OCI-LY7 (cell line): ENCODE results near the gene ADCY9. TPM values are rescaled to one million over a fixed set of nuclear protein-coding genes. Genes with fewer than 3 reads are reported as not detected.

Experiments used
- BruUV-seq: library from RNA; stranded (reverse); fragments of 400-500 nt; replicated peaks from 2 replicates; lab custom pipeline; 2021; lab: Mats Ljungman, UMichigan
- CTCF ChIA-PET: fragments of 300-600 bp; sonication (Branson Sonifier 250); formaldehyde crosslinking; loops from one replicate; lab custom pipeline; 2022; ENCODE audit warnings: antibody characterized with exemption; ENCODE audit not compliant: unreplicated experiment; lab: Charles Lee
- POLR2A ChIA-PET: fragments of 300-600 bp; sonication (Branson Sonifier 250); formaldehyde crosslinking; loops from one replicate; lab custom pipeline; 2022; ENCODE audit warnings: antibody characterized with exemption; lab: Charles Lee
- DNase-seq: peaks from one replicate; pipeline ENCODE4 v3.0.0-alpha.2; 2015; ENCODE audit warnings: low spot score
- H2AFZ ChIP-seq: fragments of 200-600 bp; sonication (generic), shearing (Covaris generic); 2 replicates; pipeline ENCODE4 v1.6.1; 2014; ENCODE audit warnings: mild to moderate bottlenecking, antibody characterized with exemption, low read length, moderate library complexity
- H3K27ac ChIP-seq: fragments of 200-600 bp; sonication (generic); 2 replicates; pipeline ENCODE4 v1.5.1; 2014; ENCODE audit warnings: mixed run types, low read depth, mild to moderate bottlenecking, moderate library complexity, low read length, inconsistent platforms; ENCODE audit not compliant: poor library complexity, severe bottlenecking
- H3K36me3 ChIP-seq: fragments of 200-600 bp; sonication (generic); 2 replicates; pipeline ENCODE4 v1.6.1; 2014; ENCODE audit warnings: mild to moderate bottlenecking, antibody characterized with exemption, low read length, moderate library complexity, mixed read lengths; ENCODE audit not compliant: insufficient read depth
- H3K4me1 ChIP-seq: fragments of 200-600 bp; sonication (generic); 2 replicates; pipeline ENCODE4 v1.5.1; 2014; ENCODE audit warnings: mild to moderate bottlenecking, low read length; ENCODE audit not compliant: insufficient read depth, poor library complexity, severe bottlenecking
- H3K4me2 ChIP-seq: fragments of 200-600 bp; sonication (generic); 2 replicates; pipeline ENCODE4 v1.6.1; 2014; ENCODE audit warnings: mild to moderate bottlenecking, low read length
- H3K4me3 ChIP-seq: fragments of 200-600 bp; sonication (generic); 2 replicates; pipeline ENCODE4 v1.5.1; 2014; ENCODE audit warnings: mild to moderate bottlenecking, low read depth, low read length; ENCODE audit not compliant: poor library complexity, severe bottlenecking
- H3K79me2 ChIP-seq: fragments of 200-600 bp; sonication (generic); 2 replicates; pipeline ENCODE4 v1.6.1; 2016; ENCODE audit warnings: low read depth, mild to moderate bottlenecking, low read length, moderate library complexity, mixed read lengths; ENCODE audit not compliant: insufficient read depth
- H3K9me2 ChIP-seq: fragments of 200-600 bp; sonication (generic); 2 replicates; pipeline ENCODE4 v1.6.1; 2016; ENCODE audit warnings: mild to moderate bottlenecking, low read length, mixed read lengths; ENCODE audit not compliant: insufficient read depth
- H3K9me3 ChIP-seq: fragments of 200-600 bp; sonication (generic); 2 replicates; pipeline ENCODE4 v1.6.1; 2014; ENCODE audit warnings: mild to moderate bottlenecking, mixed run types, low read length, mixed read lengths
- H4K20me1 ChIP-seq: fragments of 200-600 bp; sonication (generic); 2 replicates; pipeline ENCODE4 v1.6.1; 2014; ENCODE audit warnings: mild to moderate bottlenecking, antibody characterized with exemption, low read length, moderate library complexity, mixed read lengths; ENCODE audit not compliant: insufficient read depth
- CTCF ChIP-seq: fragments of 200-600 bp; sonication (generic); conservative IDR thresholded peaks from 2 replicates; pipeline ENCODE4 v1.5.1; 2014; ENCODE audit warnings: mild to moderate bottlenecking, antibody characterized with exemption, low read length, moderate library complexity, mixed read lengths
- EZH2phosphoT487 ChIP-seq: fragments of 200-600 bp; sonication (generic); IDR thresholded peaks from 2 replicates; pipeline ENCODE4 v1.6.1; 2018; ENCODE audit warnings: low read depth, borderline replicate concordance, mild to moderate bottlenecking, mixed run types, antibody characterized with exemption, low read length, moderate library complexity, mixed read lengths
- intact Hi-C: fragments of 100-400 bp; cut with micrococcal nuclease; formaldehyde crosslinking; loops from one replicate; pipeline ENCODE4 v1.10.0; 2022; ENCODE audit not compliant: unreplicated experiment
- total RNA-seq, 2 experiments: library from RNA; depleted of rRNA in 1 of 2; stranded (reverse); fragments of >200 nt in 1 of 2; shearing (Covaris generic) in 1 of 2; gene quantifications; 2 replicates each; pipeline ENCODE4 v1.2.3, GENCODE V29; 2014 to 2022

Gene ADCY9
- total RNA-seq, 2 experiments from 2014 or later, result 0.22 to 0.34 TPM

DNA sequence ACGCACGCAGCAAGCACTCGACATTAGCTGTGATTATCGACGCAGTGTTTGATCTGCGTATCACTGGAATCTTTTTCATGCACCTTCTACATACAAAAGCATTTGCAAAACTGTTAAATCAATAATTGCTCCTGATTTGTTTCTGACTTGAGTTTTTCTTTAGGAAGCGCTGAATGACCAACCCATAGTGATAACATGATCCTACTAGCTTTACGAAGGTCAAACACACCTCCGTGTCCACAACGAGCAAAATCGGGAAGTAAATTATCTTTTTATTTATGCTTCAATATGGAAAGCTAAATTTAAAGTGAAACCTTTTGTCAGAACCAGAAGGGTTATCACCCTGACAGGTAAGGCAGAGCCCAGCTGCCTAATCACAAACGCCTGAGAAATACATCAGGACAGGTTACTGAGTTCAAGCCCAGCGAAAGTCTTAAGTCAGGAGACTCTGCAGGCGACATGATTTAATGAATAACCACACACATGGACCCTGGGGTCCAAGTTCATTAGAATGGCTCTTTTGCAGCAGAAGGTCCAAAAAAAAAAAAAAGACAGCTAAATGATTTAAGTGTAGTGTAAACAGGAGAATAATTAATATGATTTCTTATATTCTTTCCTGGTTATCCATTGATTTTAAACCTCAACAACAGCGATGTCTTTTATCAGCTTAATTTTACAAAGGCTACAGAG lies 104.2 kb downstream of the ADCY9 start:
- CTCF ChIA-PET, result interaction anchor here (0.6 kb wide), 1 partner anchor 10 kb away, joined by 3 read pairs; no protein-coding TSS in a partner anchor
- H2AFZ ChIP-seq, result no peak overlapping the region

DNA sequence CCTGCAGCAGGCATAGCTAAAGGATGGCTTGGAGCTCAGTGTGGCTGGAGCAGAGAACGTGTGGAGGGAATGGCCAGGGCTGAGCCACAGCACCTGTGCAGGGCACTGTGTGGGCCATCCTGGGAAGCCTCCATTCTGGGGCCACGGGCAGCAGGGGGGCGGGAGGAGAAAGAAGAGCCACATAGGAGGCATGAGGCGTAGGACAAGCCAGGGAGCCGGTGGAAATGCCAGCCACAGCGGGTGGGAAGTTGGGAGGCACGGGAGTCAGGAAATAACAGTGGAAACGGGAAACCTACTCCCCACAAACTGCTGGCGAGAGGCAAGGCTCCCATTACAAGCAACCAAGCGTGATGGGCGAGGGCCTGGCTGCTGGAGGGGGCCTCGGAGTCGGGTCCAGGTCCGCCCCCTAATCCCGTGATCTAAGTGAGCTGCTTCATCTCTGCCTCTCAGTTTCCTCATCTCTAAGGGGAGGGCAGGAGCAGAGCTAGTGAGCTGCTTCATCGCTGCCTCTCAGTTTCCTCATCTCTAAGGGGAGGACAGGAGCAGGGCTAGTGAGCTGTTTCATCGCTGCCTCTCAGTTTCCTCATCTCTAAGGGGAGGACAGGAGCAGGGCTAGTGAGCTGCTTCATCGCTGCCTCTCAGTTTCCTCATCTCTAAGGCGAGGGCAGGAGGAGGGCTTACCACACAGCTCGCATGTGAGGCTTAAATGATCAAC lies 104.9 kb downstream of the ADCY9 start:
- CTCF ChIA-PET, result no interaction called here
- no peak for DNase-seq
- no peaks in the 10 kb centered on the region for H3K36me3 ChIP-seq

More for the DNA sequence above, 104.2 kb downstream of the ADCY9 start:
- DNase-seq, result no peak
- Histone ChIP-seq H4K20me1 (no peaks in the 10 kb centered on the region), H3K4me3 (no peak overlapping the region), H3K27ac (no peak overlapping the region), H3K4me1 (no peaks in the 10 kb centered on the region), H3K4me2 (no peak overlapping the region), H3K9me3 (no peaks in the 10 kb centered on the region), H3K79me2 (no peaks in the 10 kb centered on the region), H3K36me3 (no peaks in the 10 kb centered on the region), H3K9me2 (no peaks in the 10 kb centered on the region)
- intact Hi-C loops, result no loop called here
- POLR2A ChIA-PET, result no interaction called here
- TF ChIP-seq CTCF, result no peak
- no TSS peak for BruUV-seq

More for the DNA sequence above, 104.9 kb downstream of the ADCY9 start:
- Histone ChIP-seq H2AFZ (no peak overlapping the region), H3K9me2 (no peaks in the 10 kb centered on the region), H3K4me2 (no peak overlapping the region), H3K9me3 (no peaks in the 10 kb centered on the region), H3K27ac (no peak overlapping the region), H3K79me2 (no peaks in the 10 kb centered on the region), H3K4me3 (no peak overlapping the region), H4K20me1 (no peaks in the 10 kb centered on the region), H3K4me1 (no peaks in the 10 kb centered on the region)
- intact Hi-C loops, result no loop called here
- TF ChIP-seq EZH2phosphoT487, result no peak
- TF ChIP-seq CTCF, result no peak
- no TSS peak for BruUV-seq
- POLR2A ChIA-PET, result no interaction called here
